NB4 (cell line): ENCODE results near the gene CCND1.

Experiments used
- CTCF ChIP-seq: IDR thresholded peaks from one replicate; pipeline ENCODE4 v1.5.1; 2012; ENCODE audit warnings: low read depth, low read length
- MAX ChIP-seq: IDR thresholded peaks from 2 replicates; pipeline ENCODE4 v1.6.1; 2011; ENCODE audit warnings: low read depth, low read length
- POLR2A ChIP-seq: IDR thresholded peaks from 2 replicates; pipeline ENCODE4 v1.6.1; 2011; ENCODE audit warnings: mild to moderate bottlenecking; ENCODE audit not compliant: insufficient read length; ENCODE audit errors: extremely low read depth

GRCh38 chr11:69627551-69627950 lies 13.4 kb upstream of the CCND1 start:
- TF ChIP-seq CTCF: no peak
- TF ChIP-seq POLR2A: no peak
- no peak for TF ChIP-seq MAX
